ENCODE measurements around the gene SH3BP4.

SH3BP4 gene, protein sequence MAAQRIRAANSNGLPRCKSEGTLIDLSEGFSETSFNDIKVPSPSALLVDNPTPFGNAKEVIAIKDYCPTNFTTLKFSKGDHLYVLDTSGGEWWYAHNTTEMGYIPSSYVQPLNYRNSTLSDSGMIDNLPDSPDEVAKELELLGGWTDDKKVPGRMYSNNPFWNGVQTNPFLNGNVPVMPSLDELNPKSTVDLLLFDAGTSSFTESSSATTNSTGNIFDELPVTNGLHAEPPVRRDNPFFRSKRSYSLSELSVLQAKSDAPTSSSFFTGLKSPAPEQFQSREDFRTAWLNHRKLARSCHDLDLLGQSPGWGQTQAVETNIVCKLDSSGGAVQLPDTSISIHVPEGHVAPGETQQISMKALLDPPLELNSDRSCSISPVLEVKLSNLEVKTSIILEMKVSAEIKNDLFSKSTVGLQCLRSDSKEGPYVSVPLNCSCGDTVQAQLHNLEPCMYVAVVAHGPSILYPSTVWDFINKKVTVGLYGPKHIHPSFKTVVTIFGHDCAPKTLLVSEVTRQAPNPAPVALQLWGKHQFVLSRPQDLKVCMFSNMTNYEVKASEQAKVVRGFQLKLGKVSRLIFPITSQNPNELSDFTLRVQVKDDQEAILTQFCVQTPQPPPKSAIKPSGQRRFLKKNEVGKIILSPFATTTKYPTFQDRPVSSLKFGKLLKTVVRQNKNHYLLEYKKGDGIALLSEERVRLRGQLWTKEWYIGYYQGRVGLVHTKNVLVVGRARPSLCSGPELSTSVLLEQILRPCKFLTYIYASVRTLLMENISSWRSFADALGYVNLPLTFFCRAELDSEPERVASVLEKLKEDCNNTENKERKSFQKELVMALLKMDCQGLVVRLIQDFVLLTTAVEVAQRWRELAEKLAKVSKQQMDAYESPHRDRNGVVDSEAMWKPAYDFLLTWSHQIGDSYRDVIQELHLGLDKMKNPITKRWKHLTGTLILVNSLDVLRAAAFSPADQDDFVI

DNA sequence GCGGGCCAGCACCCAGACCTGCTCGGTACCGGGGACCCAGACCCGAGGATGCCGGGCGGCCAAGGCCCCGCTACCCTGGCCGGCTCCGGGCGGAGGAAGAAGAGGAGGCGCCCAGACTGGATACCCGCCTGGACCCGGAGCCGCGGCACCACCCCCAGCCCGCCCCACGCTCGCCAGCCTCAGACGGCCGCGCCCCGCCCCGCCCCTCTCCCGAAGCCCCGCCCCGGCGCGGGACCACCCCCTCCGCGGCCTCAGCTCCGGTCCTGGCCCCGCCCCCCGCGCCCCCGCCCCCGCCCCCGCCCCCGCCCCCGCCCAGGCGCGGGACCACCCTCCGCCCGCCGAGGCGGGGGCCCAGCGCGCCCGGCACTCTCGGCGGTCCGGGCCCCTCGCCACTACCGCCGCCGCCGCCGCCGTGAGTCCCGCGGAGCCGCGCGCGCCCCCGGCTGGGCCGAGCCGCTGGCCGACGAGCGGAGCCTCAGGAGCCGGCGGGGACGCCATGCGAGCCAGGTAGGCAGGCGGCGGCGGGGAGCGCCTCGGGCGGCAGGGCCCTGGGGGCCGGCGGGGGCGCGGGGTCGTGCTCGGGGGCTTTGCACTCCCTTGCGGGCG lies at the start of gene SH3BP4:
TSS of gene SH3BP4 (plus strand) at position 354 of the 606 bp plus-strand sequence. CDS start 82,986 bp downstream, outside the sequence.
- TF ChIP-seq, protein P1, sequence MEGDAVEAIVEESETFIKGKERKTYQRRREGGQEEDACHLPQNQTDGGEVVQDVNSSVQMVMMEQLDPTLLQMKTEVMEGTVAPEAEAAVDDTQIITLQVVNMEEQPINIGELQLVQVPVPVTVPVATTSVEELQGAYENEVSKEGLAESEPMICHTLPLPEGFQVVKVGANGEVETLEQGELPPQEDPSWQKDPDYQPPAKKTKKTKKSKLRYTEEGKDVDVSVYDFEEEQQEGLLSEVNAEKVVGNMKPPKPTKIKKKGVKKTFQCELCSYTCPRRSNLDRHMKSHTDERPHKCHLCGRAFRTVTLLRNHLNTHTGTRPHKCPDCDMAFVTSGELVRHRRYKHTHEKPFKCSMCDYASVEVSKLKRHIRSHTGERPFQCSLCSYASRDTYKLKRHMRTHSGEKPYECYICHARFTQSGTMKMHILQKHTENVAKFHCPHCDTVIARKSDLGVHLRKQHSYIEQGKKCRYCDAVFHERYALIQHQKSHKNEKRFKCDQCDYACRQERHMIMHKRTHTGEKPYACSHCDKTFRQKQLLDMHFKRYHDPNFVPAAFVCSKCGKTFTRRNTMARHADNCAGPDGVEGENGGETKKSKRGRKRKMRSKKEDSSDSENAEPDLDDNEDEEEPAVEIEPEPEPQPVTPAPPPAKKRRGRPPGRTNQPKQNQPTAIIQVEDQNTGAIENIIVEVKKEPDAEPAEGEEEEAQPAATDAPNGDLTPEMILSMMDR (IDR thresholded peaks at IDR 0.05; ENCODE audit: control insufficient read depth, insufficient read depth, low read depth, low read length, missing control alignments), result no peak
- DNase-seq (ENCODE audit: low read depth), result no peak
- peak within 1 kb of the TSS; percentile 85 for H3K4me3 ChIP-seq (ENCODE audit: control insufficient read depth, low read depth, low read length)

DNA sequence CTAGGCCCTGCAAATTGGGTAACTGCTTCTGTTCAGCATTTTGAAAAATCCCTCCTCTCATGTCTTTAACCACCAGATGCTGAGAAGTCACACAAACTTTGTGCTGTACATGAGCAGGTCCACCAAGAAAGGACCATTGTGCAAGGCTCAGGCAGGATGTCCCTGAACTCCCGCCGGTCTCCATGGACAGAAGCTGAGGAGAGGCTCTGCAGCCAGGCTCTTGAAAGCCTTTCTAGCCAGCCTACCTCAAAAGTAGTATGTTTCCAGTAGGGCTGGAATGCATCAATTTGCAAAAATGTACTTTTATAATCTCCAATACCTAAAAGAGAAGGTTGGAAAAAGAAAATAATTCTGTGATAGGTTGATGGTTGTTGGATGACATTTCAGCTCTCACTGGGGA lies 47.0 kb upstream of the SH3BP4 start:
- no peak for DNase-seq (ENCODE audit: low read depth)
- TF ChIP-seq, protein P1 (IDR thresholded peaks at IDR 0.05; ENCODE audit: control insufficient read depth, insufficient read depth, low read depth, low read length, missing control alignments), result no peak
- no peak overlapping the region for H3K4me3 ChIP-seq (ENCODE audit: control insufficient read depth, low read depth, low read length)

DNA sequence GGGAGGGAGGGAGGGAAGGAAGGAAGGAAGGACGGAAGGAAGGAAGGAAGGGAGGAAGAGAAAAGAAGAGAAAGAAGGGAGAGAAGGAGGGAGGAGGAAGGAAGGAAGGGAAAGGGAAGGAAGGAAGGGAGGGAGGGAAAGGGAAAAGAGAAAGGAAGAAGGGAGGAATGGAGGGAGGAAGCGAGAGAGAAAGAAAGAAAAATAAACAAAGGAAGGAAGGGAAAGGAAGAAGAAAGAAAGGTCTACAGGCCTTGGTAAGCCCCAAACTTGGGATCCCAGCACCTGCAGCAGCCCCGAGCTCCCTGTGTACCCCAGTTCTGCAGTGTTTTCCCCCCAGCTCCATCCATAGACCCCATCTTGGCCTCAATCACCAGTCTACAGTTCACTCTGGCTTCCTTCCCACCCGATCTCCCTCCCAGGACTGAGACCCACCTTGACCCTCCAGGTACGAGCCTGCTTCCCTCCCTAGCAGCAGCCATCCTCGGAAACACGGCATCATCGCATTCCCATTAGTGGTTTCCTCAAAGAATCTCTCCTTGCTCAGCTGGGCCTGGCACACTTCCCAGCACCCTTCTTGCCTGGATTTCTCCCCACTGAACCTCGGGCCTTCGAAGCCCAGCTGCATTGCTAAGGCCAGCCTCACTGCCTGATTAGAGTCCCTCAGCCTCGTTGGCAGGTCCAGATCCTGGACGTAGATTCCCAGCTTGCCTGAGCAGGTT lies 46.1 kb upstream of the SH3BP4 start:
- TF ChIP-seq, protein P1 (IDR thresholded peaks at IDR 0.05; ENCODE audit: control insufficient read depth, insufficient read depth, low read depth, low read length, missing control alignments), result no peak
- no peak for DNase-seq (ENCODE audit: low read depth)
- no peak overlapping the region for H3K4me3 ChIP-seq (ENCODE audit: control insufficient read depth, low read depth, low read length)

DNA sequence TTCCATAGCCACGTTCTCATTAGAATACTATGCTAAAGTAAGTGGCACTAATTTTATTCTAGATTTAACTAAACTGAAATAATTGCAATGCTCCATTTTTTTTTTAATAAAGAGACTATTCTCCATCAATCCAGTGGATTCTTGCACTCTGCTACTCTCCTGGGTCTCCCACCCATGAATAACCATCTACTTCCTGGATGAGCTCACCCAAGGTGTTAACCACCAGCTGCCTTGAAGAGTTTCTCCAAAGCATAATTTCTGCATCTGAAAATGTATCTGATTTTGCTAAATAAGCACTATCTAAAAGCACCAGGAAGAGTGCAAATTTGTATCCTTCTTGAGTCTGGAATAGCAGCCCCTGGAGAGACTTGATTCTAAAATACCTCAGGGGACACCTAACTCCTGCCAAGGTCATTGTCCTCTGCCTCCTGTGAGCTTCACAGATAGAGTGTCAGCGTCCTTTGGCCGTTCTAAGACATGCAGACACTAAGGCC lies 41.6 kb upstream of the SH3BP4 start:
- no peak overlapping the region for H3K4me3 ChIP-seq (ENCODE audit: control insufficient read depth, low read depth, low read length)
- no peak for DNase-seq (ENCODE audit: low read depth)
- TF ChIP-seq, protein P1 (IDR thresholded peaks at IDR 0.05; ENCODE audit: control insufficient read depth, insufficient read depth, low read depth, low read length, missing control alignments), result no peak

DNA sequence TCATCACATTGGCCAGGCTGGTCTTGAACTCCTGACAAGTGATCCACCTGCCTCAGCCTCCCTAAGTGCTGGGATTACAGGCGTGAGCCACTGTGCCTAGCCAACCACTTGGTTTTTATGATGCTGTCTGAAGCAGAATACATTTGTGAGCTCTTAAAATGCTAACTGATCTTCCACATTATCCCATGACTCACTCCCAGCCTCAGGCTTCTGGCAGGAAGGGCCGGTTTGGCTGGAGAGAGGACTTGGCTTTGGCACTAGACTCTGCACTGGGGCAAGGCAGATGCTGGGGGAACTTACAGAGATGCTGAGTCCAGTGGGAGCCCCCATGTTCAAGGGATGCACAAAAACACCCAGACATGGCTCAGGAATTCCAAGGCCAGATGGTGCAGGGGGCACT lies 40.5 kb upstream of the SH3BP4 start:
- TF ChIP-seq, protein P1 (IDR thresholded peaks at IDR 0.05; ENCODE audit: control insufficient read depth, insufficient read depth, low read depth, low read length, missing control alignments), result no peak
- peak; percentile 71 for DNase-seq (ENCODE audit: low read depth)
- no peak overlapping the region for H3K4me3 ChIP-seq (ENCODE audit: control insufficient read depth, low read depth, low read length)

Data from AG09309 (cell line).